Eye (tissue), 1 donor: ENCODE measurements around the gene PSTPIP1.

ENCODE experiments used
- DNase-seq: peaks from one replicate; pipeline ENCODE4 v3.0.0-alpha.2; 2015

Gene PSTPIP1

GRCh38 chr15:77075528-77075927, 80.6 kb downstream of the PSTPIP1 start:
- no peak for DNase-seq

GRCh38 chr15:77076323-77076915, 81.5 kb downstream of the PSTPIP1 start:
- DNase-seq = no peak

- no peak for DNase-seq
Measured at GRCh38 chr15:77081971-77082370, 87.0 kb downstream of the PSTPIP1 start.

- peak; percentile 66 for DNase-seq
Measured at GRCh38 chr15:77083381-77084160, 88.6 kb downstream of the PSTPIP1 start.

- DNase-seq = no peak
Measured at GRCh38 chr15:77084436-77084835, 89.5 kb downstream of the PSTPIP1 start.

- no peak for DNase-seq
Measured at GRCh38 chr15:77085297-77085696, 90.4 kb downstream of the PSTPIP1 start.
